ENCODE data around the gene RECK.

RECK gene

GRCh38 chr9:36029202-36029601 is 7.5 kb upstream of the RECK start:
- DNase-seq (ENCODE audit: low read depth), result no peak

GRCh38 chr9:36029765-36030528 is 6.8 kb upstream of the RECK start:
- no peak for DNase-seq (ENCODE audit: low read depth)

- DNase-seq (ENCODE audit: low read depth), result no peak
These were observed 5.8 kb upstream of the RECK start for GRCh38 chr9:36030871-36031270.

GRCh38 chr9:36031774-36032555 is 4.7 kb upstream of the RECK start:
- no peak for DNase-seq (ENCODE audit: low read depth)

GRCh38 chr9:36033788-36034187 is 2.9 kb upstream of the RECK start:
- DNase-seq (ENCODE audit: low read depth), result no peak

GRCh38 chr9:36034234-36034633 is 2.5 kb upstream of the RECK start:
- no peak for DNase-seq (ENCODE audit: low read depth)

- no peak for DNase-seq (ENCODE audit: low read depth)
These were observed 1.7 kb upstream of the RECK start for GRCh38 chr9:36035006-36035405.

- DNase-seq (ENCODE audit: low read depth), result no peak
These were observed 397 bp upstream of the RECK start for GRCh38 chr9:36036253-36036779.

GRCh38 chr9:36037549-36038122 is 923 bp downstream of the RECK start:
- DNase-seq (ENCODE audit: low read depth), result no peak

- DNase-seq (ENCODE audit: low read depth), result no peak
These were observed 2.4 kb downstream of the RECK start for GRCh38 chr9:36039121-36039520.

GRCh38 chr9:36039696-36040095 is 3.0 kb downstream of the RECK start:
- DNase-seq (ENCODE audit: low read depth), result no peak

GRCh38 chr9:36040271-36040925 is 3.7 kb downstream of the RECK start:
- no peak for DNase-seq (ENCODE audit: low read depth)

GRCh38 chr9:36041506-36041905 is 4.8 kb downstream of the RECK start:
- no peak for DNase-seq (ENCODE audit: low read depth)

- DNase-seq (ENCODE audit: low read depth), result no peak
These were observed 8.9 kb downstream of the RECK start for GRCh38 chr9:36045610-36046009.

- DNase-seq (ENCODE audit: low read depth), result no peak
These were observed 10.2 kb downstream of the RECK start for GRCh38 chr9:36046923-36047322.

GRCh38 chr9:36049408-36049807 is 12.7 kb downstream of the RECK start:
- no peak for DNase-seq (ENCODE audit: low read depth)

- DNase-seq (ENCODE audit: low read depth), result no peak
These were observed 13.8 kb downstream of the RECK start for GRCh38 chr9:36050476-36050875.

GRCh38 chr9:36051317-36051716 is 14.6 kb downstream of the RECK start:
- DNase-seq (ENCODE audit: low read depth), result no peak

- no peak for DNase-seq (ENCODE audit: low read depth)
These were observed 17.3 kb downstream of the RECK start for GRCh38 chr9:36053971-36054370.

GRCh38 chr9:36056896-36057295 is 20.2 kb downstream of the RECK start:
- DNase-seq (ENCODE audit: low read depth), result no peak

- DNase-seq (ENCODE audit: low read depth), result no peak
These were observed 27.2 kb downstream of the RECK start for GRCh38 chr9:36063804-36064447.

Measured in activated T-helper 9 cell treated with anti-CD3 and anti-CD28 coated beads, Interleukin-2, amount 50 U/mL, for 16 hours (primary cell).